CD4-positive, alpha-beta T cell treated with Interleukin-10 for 1 hour (primary cell): ENCODE measurements around the gene RAB23.
"Not testable (repeated sequence)": the region's sequence is repeated elsewhere in the genome, so short reads cannot be mapped to it uniquely, and the experiment has no call there.

Experiments used
- DNase-seq: peaks from one replicate; pipeline ENCODE4 v3.0.0-alpha.2; 2020

RAB23 gene

DNA sequence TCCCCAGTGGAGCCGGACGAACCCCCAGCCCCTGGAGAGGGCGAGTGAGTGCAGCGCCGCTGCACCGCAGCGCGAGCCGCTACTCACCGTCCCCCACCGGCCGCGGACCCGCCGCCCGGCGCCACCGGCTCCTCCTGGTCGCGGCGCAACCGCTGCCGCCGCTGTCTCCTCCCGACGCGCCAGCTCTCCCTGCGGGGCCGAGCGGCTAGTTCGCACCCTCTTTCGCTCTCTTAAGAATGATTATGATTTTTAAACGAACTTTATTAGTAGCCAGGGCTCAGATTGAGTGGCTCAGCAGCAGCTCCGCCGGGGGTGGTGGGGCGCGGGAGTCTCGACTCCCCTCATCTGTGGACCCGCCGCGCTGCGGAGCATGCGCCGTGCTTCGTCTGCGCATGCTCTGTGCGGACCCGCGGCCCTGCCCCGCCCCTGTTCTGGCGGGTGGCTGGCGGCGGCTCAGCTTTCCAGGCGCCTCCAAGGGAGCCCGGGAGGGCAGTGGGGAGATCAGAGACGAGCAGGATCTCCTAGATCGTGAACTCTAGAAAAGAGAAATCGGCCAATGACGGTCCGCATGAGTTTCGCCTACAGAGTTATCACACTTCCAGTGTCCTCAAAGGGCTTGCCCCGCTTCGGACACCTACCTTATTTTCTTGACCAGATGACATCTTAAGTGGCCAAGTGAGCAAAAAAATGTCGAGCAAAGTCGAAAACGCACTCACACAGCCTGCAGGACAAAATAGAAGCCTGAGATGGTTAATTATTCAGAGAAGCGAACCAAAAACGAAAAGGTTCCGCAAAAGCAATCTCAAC lies at the start of gene RAB23:
Gene RAB23 (minus strand): TSS at position 372 of the 807 bp plus-strand sequence. CDS start 11,927 bp downstream, outside the sequence.
- peak; percentile 88 for DNase-seq

DNA sequence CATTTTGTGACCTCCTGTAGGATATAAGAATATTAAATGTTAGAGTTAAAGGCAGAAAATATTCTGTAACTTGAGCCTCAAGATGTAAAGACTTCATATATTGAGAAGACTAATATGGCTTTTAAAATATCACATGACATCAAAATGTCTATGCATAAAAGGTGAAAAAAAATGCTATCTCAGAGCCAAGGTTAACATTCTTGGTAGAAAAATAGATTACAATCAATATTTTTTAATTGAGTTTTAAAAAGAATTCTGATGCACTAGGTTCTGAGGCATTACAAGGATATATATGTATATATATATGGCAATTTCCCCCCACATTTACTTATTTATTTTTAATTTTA lies 46.2 kb upstream of the RAB23 start:
- DNase-seq, result no peak

- DNase-seq, result peak; percentile 45
Observed at GRCh38 chr6:57267586-57268293, 45.6 kb upstream of the RAB23 start.

DNA sequence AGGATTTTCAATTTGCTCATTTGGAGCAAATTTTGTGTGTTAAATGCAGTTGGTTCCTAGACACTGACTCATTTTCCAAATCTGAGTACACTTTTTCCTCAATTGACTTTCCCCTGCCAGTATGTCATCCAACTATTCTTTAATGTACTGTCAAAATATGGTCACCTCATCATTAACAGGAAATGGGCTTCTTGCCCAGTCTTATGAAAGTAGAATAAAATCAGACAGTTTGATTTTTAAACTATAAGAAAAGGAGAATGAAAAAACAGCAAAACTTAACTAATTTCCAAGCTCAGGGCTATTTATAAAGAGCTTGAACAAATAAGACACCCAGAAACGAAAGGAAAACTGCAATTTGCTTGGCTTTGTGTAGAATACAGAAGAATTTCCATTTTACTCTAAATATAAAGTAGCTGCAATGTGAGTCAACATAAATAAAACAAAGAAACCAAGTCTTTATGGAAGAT lies 43.7 kb upstream of the RAB23 start:
- DNase-seq, result no peak

DNA sequence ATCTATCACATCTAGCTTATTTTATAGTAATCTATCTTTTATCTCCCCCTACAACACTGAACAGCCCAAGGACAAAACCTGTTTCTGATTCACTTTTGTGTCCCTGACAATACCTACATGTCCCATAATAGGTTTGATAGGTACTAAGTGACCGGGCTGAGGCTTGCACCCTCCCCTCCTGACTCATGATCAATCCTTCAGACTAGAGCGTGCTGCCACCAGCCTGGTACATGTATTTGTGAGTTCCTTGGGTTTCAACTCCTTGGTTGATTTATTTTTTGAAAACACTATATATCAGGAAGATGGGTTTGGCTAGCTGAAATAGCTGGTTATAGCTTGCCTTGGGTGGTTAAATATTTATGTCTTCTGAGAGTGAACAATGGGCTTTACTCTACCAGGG lies 41.6 kb upstream of the RAB23 start:
- DNase-seq, result no peak

GRCh38 chr6:57262901-57263694 lies 41.0 kb upstream of the RAB23 start:
- DNase-seq, result no peak

DNA sequence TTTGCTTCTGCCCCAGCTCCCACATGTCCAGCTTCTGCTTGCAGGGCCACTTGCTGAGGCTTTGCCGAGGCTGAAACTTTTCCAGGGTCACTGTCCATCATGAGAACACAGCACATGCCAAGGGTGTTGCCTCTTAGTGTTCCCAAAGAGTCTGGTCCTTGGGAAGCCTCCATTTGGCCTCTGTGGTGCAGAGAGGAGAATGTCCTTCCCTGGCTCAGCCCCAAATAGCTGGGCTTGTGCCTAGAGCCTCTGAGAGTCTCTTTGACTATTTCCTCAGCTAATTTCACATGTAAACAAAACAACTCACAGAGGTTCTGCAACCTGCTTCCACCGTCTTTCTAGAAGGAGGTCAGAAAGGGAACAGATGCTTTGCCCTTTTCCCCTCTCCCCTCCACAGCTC lies 40.4 kb upstream of the RAB23 start:
- no peak for DNase-seq

DNA sequence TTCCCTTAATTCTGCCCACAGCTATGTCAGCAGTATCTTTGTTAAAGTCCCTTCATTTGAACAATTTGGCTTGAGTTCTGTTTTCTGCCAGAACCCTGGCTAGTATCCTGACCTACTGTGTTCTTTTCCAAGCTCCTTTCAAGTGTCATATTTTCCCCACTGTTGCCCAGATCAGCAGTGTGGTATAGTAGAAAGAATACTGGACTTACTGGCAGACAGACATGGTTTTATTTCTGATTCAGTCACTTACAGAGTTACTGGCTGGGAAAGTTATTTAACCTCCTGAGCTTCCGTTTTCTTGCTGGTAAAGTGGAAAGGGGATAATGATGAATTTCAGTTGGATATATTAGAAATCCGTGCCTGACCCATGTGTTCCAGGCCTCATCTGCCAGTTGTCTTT lies 39.8 kb upstream of the RAB23 start:
- no peak for DNase-seq

DNA sequence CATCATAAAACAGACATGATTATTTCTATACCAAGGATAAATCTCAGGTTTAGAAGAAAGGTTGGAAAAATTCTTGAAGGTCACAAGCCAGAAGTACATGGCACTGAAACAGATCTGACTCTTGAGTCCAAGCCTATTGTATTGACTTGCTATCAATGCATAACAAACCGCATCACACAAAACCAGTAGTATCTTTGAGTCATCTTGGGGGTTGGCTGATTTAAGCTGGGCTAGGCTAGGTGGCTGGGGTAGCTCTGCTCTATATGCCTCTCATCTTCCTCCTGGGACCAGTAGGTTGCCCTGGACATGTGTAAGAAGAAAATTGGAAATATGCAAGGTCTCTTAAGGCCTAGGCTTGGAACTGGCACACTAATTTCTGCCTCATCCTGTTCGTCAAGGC lies 37.0 kb upstream of the RAB23 start:
- no peak for DNase-seq

DNA sequence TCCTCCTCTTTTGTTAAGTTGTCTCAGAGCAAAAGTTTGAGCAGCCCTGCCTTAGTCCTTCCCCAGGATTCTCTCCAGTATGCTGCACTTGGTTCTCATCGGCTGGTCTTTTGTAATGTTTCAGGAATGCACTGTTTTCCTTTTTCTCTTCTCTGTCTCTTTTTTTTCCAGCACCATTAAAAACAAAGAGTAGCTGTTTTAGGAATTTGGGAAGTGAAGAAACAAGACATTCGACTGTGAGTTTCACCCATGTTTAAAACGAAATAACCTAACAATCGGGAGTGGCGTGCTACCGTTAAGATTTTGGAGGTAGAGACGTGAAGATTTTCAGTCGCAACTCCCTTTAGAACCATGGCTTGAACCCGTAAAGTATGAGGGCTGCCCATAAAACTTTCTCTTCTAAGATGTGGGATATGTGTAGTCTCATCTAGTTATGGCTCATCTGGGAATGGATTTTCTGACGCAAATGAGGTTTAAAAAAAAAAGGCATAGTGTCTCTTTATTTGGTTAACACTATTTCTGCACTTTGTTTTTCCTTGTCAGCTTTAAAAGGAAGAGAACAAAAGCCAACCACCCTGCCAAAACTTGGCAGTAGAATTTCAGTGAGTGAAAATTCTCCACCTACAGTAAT lies 35.9 kb upstream of the RAB23 start:
- DNase-seq, result no peak

- no peak for DNase-seq
Observed at GRCh38 chr6:57256541-57256940, 34.4 kb upstream of the RAB23 start.

DNA sequence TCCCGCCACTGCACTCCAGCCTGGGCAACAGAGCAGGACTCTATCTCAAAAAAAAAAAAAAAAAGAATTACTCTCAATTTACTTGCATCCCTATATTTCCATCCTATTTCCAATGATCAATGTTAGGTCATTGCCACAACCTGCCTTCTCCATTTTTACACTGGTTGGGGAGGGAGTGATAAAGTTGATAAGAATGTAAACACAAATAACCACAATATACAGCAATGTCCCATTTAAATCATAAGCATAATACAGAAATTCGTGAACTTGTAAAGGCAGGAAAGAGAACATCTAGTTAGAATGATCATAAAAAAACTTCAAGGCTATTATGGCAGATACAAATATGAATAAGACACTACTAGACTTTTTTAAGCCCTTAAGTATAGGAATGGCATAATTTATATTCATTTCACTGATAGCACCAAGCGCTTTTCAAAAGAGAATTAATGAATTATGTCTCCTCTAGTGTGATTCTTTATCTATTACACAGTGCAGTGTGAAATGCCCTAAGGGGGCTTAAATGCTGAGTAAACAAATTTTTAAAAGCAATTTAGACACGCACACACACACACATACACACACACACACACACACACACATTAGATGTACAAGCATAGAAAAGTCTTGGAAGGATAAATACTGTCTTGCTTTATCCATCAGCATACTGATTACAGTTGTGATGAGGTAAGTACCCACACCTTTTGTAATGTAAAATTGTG lies 33.5 kb upstream of the RAB23 start:
- no peak for DNase-seq

GRCh38 chr6:57254055-57254717 lies 32.1 kb upstream of the RAB23 start:
- DNase-seq, result no peak

GRCh38 chr6:57252975-57253374 lies 30.9 kb upstream of the RAB23 start:
- DNase-seq, result no peak

GRCh38 chr6:57252137-57252536 lies 30.0 kb upstream of the RAB23 start:
- no peak for DNase-seq

DNA sequence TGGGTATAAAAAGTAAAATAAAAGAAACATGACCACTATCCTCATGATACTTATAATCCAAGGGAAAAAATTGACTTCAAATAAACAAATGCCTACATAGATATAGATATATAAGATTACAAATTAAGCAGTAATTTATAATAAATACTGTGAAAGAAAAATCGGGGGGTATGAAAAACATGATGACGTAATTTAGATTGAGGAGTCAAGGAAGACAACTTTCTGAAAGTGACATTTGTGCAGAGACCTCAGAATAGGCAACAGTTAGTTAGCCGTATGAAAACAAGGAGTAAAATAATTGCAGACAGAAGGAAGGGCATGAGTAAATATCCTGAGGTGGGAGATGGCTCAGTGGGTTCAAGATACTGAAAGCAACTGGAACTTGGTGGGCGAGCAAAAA lies 28.2 kb upstream of the RAB23 start:
- DNase-seq, result no peak

GRCh38 chr6:57248311-57248895 lies 26.3 kb upstream of the RAB23 start:
- no peak for DNase-seq

- DNase-seq, result no peak
Observed at GRCh38 chr6:57247603-57248002, 25.5 kb upstream of the RAB23 start.

GRCh38 chr6:57246307-57246706 lies 24.2 kb upstream of the RAB23 start:
- no peak for DNase-seq

GRCh38 chr6:57243954-57244353 lies 21.8 kb upstream of the RAB23 start:
- no peak for DNase-seq

DNA sequence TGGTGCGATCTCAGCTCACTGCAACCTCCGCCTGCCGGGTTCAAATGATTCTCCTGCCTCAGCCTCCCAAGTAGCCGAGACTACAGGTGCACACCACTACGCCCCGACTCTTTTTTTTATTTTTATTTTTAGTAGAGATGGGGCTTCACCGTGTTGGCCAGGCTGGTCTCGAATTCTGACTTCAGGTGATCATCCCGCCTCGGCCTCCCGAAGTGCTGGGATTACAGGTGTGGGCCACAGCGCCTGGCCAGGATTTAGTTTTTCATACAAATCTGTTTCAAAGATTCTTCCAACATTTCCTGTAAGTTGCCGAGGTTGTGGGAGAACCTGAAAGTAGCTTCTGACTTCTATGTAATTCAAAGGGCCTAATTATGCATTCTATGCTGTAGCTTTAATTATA lies 21.4 kb upstream of the RAB23 start:
- DNase-seq, result not testable (repeated sequence)
